Measurements from ENCODE around the gene THRB.

THRB gene

GRCh38 chr3:24447836-24448235 lies 46.8 kb downstream of the THRB start:
- TF ChIP-seq CTCF (IDR thresholded peaks at IDR 0.05; ENCODE audit: low read depth, low read length) = no peak
- no peak for DNase-seq (ENCODE audit: extremely low read depth, low read depth)

- TF ChIP-seq CTCF (IDR thresholded peaks at IDR 0.05; ENCODE audit: low read depth, low read length) = no peak
These were observed 48.6 kb downstream of the THRB start for GRCh38 chr3:24446032-24446431.

GRCh38 chr3:24443476-24443875 lies 51.2 kb downstream of the THRB start:
- no peak for DNase-seq (ENCODE audit: extremely low read depth, low read depth)
- no peak for TF ChIP-seq CTCF (IDR thresholded peaks at IDR 0.05; ENCODE audit: low read depth, low read length)

More at GRCh38 chr3:24446032-24446431, 48.6 kb downstream of the THRB start:
- no peak for DNase-seq (ENCODE audit: extremely low read depth, low read depth)

GRCh38 chr3:24440760-24441464 lies 53.7 kb downstream of the THRB start:
- DNase-seq (ENCODE audit: extremely low read depth, low read depth) = no peak
- no peak for TF ChIP-seq CTCF (IDR thresholded peaks at IDR 0.05; ENCODE audit: low read depth, low read length)

- no peak for TF ChIP-seq CTCF (IDR thresholded peaks at IDR 0.05; ENCODE audit: low read depth, low read length)
- DNase-seq (ENCODE audit: extremely low read depth, low read depth) = no peak
These were observed 55.6 kb downstream of the THRB start for GRCh38 chr3:24439021-24439420.

- TF ChIP-seq CTCF (IDR thresholded peaks at IDR 0.05; ENCODE audit: low read depth, low read length) = no peak
- no peak for DNase-seq (ENCODE audit: extremely low read depth, low read depth)
These were observed 57.3 kb downstream of the THRB start for GRCh38 chr3:24437326-24437725.

- no peak for DNase-seq (ENCODE audit: extremely low read depth, low read depth)
- no peak for TF ChIP-seq CTCF (IDR thresholded peaks at IDR 0.05; ENCODE audit: low read depth, low read length)
These were observed 59.1 kb downstream of the THRB start for GRCh38 chr3:24435584-24435983.
